SIG-M5 treated with dmso at 0.1 percent for 504 hours (cell line): ENCODE results near the gene HPSE.
A peak's percentile ranks its signal among the peaks of the same experiment; 100 is the strongest.
"Not testable (repeated sequence)": the region's sequence is repeated elsewhere in the genome, so short reads cannot be mapped to it uniquely, and the experiment has no call there.

Source experiments
- DNase-seq: peaks from one replicate; lab custom pipeline; 2025; ENCODE audit not compliant: unreplicated experiment; lab: John Stamatoyannopoulos, UW

The HPSE gene

GRCh38 chr4:83335701-83336100, 1.1 kb upstream of the HPSE start:
- peak; percentile 70 for DNase-seq

GRCh38 chr4:83331956-83332355, 2.7 kb downstream of the HPSE start:
- DNase-seq, result no peak

GRCh38 chr4:83329521-83330110, 5.0 kb downstream of the HPSE start:
- no peak for DNase-seq

GRCh38 chr4:83328521-83329187, 6.0 kb downstream of the HPSE start:
- peak; percentile 43 for DNase-seq

GRCh38 chr4:83326546-83326945, 8.1 kb downstream of the HPSE start:
- no peak for DNase-seq

- DNase-seq, result not testable (repeated sequence)
Measured at GRCh38 chr4:83325306-83325705, 9.3 kb downstream of the HPSE start.

GRCh38 chr4:83323136-83323535, 11.5 kb downstream of the HPSE start:
- DNase-seq, result no peak

GRCh38 chr4:83320548-83320947, 14.1 kb downstream of the HPSE start:
- peak; percentile 91 for DNase-seq

GRCh38 chr4:83318666-83319065, 16.0 kb downstream of the HPSE start:
- DNase-seq, result no peak

- no peak for DNase-seq
Measured at GRCh38 chr4:83317671-83318070, 17.0 kb downstream of the HPSE start.

- DNase-seq, result peak; percentile 87
Measured at GRCh38 chr4:83316459-83317165, 18.0 kb downstream of the HPSE start.

GRCh38 chr4:83315341-83315870, 19.2 kb downstream of the HPSE start:
- DNase-seq, result no peak

GRCh38 chr4:83308672-83309071, 26.0 kb downstream of the HPSE start:
- no peak for DNase-seq

GRCh38 chr4:83307920-83308319, 26.7 kb downstream of the HPSE start:
- DNase-seq, result no peak

- no peak for DNase-seq
Measured at GRCh38 chr4:83305187-83305586, 29.5 kb downstream of the HPSE start.

- peak; percentile 21 for DNase-seq
Measured at GRCh38 chr4:83297548-83298260, 36.9 kb downstream of the HPSE start.

- no peak for DNase-seq
Measured at GRCh38 chr4:83293305-83294046, 41.2 kb downstream of the HPSE start.

GRCh38 chr4:83290059-83290774, 44.4 kb downstream of the HPSE start:
- DNase-seq, result not testable (repeated sequence)

- not testable (repeated sequence) for DNase-seq
Measured at GRCh38 chr4:83288381-83288780, 46.3 kb downstream of the HPSE start.

- DNase-seq, result peak; percentile 96
Measured at GRCh38 chr4:83285055-83285407, 49.6 kb downstream of the HPSE start.
